Activated CD4-positive, alpha-beta T cell treated with anti-CD3 and anti-CD28 coated beads, Interleukin-2, amount 50 U/mL, for 1 hour (primary cell): Measurements from ENCODE around the gene LRRC10.
"Not testable (repeated sequence)": the region's sequence is repeated elsewhere in the genome, so short reads cannot be mapped to it uniquely, and the experiment has no call there.

Experiments
- DNase-seq: peaks from one replicate; pipeline ENCODE4 v3.0.0-alpha.2; 2020

LRRC10 gene

DNA sequence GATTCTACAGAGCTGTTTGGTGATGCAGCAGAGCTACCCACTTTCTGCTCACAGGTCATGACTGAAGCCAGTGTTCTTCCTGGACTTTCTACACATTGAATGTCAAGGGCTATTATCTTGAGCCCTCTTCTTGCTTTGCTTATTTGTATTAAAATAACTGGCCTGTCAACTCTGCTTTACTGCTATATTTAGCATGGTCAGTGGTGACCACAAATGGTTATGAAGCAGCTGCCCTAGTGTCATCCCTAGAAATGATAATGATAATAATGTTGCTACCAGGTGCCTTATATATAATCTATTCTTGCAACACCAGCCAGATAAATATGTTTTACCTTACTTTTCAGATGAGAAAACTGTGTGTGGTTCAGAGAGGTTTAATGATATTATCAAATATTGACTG is 2.6 kb upstream of the LRRC10 start:
- DNase-seq: no peak

DNA sequence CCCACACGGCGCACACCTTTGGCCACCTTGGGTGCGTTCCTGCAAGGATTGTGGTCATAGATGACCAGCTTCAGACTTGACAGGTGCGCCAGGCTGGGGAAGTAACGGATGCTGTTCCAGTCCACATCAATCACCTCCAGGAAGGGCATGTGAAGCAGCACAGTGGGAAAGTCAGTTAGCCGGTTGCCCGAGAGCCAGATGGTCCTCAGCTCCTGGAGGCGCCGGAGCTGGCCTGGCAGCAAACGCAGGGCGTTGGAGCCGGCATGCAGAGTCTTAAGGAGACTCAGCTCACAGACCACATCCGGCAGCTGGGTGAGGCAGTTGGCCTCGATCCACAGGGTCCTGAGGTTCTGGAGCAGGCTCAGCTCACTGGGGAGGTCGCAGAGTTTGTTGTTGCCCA is 581 bp downstream of the LRRC10 start:
- DNase-seq: no peak

DNA sequence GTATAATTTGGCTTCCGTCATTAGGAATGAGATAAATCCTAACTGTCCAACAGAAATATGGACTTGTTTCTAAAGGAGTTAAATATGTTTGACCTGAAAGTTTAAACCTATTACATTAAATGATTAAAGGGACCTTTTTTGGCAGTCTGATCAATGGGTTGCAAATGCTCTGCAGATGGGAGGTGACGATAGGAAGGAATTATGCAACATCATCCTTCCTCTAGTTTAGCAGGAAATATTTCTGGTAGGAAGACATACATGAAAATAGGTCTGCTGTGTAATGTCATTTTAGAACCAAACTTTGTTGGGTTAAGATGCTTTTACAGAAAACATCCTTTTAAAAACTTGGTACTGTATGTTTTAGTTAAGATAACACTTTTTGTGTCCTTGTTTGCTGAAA is 2.6 kb downstream of the LRRC10 start:
- no peak for DNase-seq

DNA sequence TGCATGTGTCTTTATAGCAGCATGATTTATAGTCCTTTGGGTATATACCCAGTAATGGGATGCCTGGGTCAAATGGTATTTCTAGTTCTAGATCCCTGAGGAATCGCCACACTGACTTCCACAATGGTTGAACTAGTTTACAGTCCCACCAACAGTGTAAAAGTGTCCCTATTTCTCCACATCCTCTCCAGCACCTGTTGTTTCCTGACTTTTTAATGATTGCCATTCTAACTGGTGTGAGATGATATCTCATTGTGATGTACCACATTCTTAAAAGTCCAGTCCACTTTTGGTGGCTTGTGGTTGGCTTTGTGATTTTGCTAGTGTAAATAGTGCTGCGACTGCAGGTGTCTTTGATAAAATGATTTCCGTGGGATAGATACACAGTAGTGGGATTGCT is 6.4 kb downstream of the LRRC10 start:
- not testable (repeated sequence) for DNase-seq

DNA sequence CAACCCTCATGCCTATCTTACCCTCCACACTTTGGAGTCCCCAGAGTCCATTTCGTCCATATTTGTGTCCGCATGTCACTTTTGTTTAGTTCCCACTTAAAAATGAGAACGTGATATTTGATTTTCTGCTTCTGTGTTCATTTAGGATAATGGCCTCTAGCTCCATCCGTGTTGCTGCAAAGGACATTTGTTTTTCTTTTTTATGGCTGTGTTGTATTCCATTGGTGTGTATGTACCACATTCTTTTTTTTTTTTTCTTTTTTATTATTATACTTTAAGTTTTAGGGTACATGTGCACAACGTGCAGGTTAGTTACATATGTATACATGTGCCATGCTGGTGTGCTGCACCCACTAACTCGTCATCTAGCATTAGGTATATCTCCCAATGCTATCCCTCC is 7.2 kb downstream of the LRRC10 start:
- not testable (repeated sequence) for DNase-seq

DNA sequence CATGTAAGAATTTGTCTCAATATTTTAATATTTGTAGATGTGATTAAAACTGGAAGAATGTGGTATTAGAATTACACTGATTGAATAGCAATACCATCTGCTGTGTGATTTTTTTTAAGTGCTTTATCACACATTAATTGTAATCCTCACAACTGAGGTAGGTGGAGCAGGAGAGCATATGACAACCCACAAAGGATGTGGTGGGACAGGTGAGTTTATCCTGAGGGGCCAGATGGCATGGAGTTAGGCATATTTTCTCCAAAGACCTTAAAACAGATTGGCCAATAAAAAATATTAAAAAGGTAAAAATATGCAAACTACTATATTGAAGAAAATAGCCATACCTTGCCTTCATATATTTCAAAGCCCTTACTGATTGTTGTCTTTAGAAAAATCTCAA is 7.8 kb downstream of the LRRC10 start:
- DNase-seq: no peak

DNA sequence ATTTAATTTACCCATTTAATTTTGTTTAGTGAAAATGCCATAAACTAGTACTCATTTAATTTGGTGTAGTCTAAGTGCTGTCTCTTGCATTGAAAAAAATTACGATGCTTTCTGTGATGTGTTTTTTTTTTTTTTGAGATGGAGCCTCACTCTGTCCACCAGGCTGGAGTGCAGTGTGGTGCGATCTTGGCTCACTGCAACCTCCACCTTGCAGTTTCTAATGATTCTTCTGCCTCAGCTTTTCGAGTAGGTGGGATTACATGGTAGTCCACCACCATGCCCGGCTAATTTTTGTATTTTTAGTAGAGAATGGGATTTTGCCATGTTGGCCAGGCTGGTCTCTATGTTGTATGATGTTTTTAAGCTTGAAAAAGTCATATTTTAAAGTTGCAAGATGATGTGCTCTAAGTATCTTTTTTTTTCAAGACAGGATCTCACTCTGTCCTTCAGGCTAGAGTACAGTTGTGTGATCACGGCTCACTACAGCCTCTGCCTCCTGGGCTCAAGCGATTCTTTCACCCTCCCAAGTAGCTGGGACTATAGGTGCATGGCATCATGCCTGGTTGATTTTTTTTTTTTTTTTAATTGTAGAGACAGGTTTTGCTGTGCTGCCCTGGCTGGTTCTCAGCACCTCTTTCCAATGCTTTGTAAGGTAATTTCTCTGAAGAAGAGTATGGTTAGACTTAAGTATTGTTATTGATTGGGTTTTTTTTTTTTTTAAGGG is 8.6 kb downstream of the LRRC10 start:
- DNase-seq: no peak

DNA sequence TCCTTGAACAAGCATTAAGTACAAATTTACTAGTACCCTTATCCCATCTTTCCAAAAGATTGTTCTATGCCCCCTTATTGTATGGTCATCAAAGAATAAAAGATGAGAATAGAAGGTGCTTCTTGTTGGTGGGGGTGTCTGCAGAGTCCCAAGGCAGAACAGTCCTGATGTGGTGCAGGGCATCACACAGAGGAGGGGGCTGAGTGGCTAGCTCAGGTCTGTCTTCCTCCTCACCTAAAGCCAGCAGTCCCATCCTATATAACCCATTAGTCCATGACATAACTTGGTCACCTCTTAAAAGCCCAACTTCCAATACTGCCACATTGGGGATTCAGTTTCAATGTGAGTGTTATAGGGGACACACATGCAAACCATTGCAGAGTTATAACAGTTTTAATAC is 9.9 kb downstream of the LRRC10 start:
- DNase-seq: no peak

DNA sequence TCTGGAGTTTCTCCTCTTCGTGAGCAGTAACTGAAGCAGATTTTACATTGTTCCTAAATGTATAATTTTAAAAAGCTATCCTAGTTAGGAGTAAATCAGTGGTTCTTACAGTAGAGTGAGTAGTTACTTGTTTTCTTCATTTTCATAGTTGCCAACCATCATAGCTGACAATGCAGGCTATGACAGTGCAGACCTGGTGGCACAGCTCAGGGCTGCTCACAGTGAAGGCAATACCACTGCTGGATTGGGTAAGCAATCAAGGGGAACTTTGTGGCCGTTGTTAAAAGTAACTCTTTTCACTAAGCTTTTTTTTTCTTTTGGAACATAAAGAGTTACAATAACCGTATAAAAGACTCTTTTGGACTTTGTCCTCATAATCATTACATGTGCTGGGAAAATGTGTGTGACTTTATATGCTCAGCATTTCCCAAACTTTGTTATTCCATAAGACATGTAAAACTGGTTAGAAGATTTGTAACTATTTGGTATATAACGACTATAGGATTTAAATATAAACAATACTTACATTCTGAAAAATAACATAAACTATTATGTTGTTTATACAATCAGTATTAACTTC is 12.4 kb downstream of the LRRC10 start:
- no peak for DNase-seq

DNA sequence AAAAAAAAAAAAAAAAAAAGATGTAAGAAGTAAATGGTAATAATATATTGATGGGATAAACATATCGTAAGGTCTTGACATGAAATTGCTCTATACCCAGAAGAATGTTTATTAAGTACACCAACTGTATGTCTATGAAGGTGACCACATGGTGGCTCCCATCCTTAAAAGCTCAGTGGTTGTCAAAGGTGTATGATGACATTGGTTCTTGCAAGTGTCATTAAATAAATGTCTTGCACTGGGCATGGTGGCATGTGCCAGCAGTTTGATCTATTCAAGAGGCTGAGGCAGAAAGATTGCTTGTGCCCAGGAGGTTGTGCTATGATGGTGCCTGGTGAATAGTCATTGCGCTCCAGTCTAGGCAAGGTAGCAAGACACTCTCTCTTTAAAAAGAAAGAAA is 15.0 kb downstream of the LRRC10 start:
- no peak for DNase-seq

DNA sequence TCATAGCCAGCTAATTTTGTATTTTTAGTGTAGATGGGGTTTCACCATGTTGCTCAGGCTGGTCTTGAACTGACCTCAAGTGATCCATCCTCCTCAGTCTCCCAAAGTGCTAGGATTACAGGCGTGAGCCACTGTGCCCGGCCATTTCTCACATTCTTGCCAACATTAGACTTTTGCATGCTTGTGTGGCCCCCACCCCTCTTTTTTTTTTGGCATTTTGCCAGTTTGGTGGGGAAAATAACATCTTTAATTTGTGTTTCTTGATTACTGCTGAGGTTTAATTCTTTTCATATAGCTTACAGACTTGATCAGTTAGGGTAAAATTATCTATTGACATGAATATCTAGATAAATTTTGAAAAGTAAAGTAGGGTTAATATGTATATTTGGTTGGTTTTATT is 21.6 kb downstream of the LRRC10 start:
- no peak for DNase-seq

DNA sequence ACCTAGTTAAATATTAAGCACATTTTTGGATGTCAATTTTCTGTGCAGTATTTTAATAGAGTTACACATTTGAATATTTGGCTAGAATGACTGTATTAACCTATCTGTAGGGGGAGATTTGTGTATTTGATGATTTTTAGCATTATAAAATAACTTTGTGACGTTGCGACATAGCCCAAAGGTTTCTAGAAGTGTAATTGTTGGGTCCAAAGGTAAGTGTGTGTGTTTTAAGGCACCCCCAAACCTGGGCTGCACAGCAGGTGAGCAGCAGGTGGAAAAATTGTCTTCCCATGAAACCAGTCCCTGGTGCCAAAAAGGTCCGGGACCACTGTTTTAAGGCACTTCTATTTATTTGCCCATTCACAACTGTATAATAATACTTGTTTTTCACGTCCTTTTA is 22.2 kb downstream of the LRRC10 start:
- DNase-seq: no peak

DNA sequence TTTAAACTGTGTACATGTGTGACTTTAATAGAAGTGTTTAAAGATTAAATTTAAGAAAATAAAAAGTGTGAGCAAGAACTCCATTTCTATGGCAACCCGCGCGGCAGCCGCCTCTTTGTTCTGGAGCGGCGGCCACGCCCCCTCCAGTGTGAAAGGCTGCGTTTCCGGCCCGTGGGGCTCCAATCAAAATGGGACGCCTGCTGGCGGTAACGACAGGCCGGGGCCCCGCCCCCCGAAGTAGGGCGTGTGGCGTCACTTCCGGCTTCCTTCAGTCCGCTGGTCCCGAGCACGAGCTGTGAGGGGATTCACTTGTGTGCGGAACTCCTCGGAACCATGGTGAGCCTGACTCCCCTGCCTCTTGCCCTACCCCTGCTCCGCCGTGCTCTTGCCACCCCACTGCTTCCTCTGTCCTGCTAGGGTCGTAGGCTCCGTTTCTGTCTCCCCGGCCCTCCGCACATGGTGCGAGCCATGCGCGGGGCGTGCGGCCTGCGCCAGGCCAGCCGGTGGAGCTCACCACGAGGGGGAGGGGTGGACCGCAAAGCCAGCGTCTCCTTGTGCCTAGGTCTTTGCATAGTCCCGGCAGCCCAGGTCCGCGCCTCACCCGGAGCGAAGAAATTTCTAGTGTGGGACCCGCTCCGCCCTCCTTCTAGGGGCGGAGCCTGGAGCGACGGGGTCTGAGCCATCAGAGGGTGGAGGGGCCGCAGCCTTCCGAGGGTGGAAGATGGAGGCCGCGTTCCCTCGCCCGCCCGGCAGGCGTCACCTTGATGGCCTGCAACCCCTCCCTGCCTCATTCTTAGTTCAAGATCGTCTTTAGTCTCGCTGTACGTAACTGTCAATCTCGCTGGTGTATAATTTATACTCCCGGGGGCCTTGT is 25.3 kb downstream of the LRRC10 start, which contains the start of gene CCT2:
Gene CCT2 (plus strand): TSS at position 271 of the 874 bp plus-strand sequence. CDS start 63 bp downstream, at position 334.
- DNase-seq: peak; percentile 96

DNA sequence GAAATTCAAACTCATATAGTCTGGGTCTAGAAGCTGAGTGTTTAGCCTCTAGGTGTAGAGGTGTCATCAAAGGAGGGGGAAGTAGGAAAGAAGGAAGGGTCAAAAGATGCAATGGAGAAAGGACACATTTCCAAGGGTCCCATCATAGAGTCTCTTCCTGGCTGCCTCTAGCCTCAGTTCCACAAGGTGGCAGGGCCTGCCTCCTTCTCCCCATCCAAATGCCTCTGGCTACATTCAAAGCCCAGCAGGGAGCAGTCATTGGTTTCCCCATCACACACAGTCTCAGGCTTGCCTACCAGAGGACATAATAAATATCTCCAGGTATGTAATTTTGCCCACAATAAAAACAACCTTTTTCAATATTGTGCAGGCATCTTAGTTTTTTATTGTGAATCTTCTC is 27.5 kb downstream of the LRRC10 start:
- no peak for DNase-seq

DNA sequence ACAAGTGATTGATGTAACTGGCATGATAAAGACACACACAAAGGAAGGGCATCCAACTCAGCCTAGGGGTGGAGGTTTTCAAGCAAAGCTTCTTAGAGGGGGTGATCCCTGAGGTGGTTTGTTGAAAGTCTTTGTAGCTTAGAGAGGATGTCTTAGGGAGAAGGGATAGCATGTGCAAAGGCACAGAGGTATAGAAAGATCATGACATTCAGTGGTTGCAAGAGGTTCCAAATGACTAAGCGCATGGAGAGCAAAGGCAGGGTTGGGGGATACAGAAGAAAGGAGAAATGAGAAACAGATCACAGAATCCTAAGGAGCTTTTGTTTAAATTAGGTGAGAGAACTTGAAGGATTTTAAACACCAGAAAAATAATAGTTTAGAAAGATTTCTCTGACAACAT is 30.6 kb downstream of the LRRC10 start:
- no peak for DNase-seq

DNA sequence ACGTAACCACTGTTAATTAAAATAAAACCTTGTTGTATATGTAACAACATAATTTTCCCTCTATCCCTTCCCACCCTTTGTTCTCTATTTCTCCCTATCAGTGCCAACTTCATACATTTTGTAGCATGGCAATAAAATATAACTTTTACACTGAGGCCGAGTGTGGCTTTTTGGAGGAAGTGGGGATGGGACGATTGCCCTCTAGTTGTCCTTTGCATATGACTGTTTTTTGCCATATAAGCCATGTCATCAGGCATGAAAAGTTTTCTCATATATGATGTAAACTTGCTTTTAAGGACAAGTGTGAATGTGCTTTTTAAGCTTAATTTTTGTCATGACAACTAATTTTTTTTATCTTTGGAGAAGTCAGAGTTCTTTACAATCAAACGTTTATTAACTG is 31.7 kb downstream of the LRRC10 start:
- no peak for DNase-seq

DNA sequence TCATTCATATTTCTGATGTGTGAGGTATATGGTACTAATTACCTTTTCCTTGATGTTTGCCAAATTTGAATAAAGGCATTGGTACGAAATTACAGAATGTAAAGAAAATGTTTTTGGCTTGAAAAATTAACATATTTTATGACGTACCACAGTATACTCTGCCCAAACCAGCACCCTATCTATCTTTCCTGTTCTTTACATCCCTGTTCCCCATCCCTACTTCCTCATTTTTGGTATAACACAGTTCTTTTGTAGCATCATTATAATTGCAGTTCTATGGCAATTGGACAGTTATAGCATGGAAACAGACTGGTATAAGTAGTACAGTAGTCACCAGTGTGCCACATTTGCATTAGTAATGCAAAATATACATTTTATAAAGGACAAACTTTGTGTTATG is 32.4 kb downstream of the LRRC10 start:
- DNase-seq: no peak

DNA sequence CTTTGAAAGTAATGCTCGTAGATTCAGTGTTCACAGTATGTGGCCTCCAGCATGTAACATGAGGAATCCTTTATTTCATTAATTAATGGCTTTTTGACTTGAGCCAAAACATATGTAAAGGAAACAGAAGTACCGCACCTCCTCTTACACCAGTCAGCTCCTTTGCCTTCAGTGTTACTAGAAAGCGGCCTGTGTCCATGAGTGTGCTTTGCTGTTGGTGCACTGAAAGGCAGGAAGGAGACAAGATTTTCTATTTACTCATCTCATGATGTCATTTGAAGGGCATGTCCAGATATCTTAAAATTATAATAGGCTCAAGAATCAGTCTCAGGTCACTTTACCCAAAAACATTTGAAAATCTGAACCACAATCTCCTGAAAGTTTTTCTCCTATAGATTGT is 35.4 kb downstream of the LRRC10 start:
- DNase-seq: no peak

DNA sequence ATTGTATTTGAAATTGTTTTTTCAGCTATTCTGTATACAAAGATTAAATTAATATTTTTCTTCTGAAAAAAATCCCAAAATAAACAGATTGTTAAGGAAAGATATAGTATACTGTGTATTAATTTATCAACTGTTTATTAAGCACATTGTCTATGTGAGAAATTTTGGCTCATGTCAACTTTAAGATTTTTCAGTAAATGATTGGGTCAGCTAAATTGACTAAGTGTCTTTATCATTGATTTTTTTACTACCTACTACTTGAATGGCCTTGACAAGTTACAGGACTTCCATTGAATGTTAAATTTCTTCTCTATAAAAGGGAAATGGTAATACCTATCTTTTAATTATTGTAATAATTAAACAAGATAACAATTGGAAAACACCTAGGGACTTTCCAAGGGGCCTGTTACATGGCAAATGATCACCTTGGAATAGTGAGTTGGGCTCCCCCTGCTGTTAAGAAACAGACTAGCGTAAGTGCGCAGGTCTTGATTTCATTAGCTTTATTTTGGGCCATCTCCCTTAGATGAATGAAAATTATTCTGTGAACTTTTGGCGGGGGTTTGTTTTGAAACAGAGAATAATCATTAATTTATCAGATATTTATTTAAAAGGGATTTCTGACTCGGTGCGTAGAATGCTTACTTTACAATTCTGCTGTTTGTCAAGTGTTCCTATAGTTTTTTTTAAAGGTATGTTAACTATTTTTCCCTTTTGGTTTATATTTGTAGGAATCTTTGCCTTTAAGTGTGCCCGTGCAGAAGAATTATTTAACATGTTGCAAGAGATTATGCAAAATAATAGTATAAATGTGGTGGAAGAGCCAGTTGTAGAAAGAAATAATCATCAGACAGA is 39.9 kb downstream of the LRRC10 start:
- DNase-seq: peak; percentile 44

DNA sequence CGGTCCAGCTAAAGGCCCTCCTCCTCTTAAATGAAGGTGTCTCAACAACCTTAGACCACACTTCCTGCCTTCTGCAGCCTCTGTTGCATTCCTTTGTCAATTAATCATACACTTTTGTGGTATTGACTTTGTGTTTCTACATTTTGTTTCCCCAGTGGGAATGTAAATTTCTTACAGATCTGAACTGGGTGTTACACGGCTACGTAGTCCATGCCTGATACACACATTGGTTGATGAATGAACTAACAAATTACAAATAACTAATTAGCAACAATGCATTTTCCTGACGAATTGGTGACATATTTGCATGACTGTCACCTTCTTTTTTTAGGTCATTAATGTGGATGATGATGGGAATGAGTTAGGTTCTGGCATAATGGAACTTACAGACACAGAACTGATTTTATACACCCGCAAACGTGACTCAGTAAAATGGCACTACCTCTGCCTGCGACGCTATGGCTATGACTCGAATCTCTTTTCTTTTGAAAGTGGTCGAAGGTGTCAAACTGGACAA is 40.6 kb downstream of the LRRC10 start:
- no peak for DNase-seq

DNA sequence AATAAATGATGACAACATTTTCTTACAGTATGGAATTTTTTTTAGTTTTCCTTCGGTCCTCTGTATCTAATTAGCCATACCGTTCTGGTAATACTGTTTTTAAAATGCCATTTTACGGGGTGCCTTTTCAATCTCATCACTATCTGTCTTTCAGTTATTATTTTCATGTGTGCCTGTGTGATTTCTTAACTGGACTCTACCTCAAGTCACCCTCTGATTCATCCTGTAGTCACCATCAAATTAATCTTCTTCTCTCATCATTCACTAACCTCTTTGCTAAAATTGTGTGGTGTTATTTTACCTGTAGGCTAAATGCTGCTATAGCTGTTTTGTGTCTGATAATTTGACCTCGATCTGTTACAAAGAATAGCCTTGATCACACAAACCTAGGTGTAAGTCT is 41.5 kb downstream of the LRRC10 start:
- DNase-seq: no peak

DNA sequence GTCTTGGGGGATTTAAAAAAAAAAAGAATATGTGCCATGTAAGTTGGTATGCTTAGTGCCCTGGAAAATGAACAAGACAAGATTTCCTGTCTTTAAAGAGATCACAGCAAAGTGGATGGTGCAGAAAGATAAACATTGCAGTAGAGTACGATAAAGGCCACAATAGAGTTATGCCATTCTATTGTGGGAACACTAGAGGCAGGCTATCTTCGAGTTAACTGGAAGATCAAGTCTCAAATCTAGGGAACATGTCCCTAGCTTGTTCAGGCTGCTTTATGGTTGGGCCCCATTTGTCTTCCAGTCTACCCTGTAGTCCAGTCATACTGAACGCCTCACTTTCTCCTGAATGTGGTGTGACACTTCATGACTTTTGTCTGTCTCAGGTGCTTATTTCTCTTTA is 44.1 kb downstream of the LRRC10 start:
- DNase-seq: no peak
